Measurements from ENCODE around the gene ERVH48-1. TPM values are rescaled to one million over a fixed set of nuclear protein-coding genes. Genes with fewer than 3 reads are reported as not detected.
"Not testable (repeated sequence)": the region's sequence is repeated elsewhere in the genome, so short reads cannot be mapped to it uniquely, and the experiment has no call there.

Gene ERVH48-1
- total and polyA plus RNA-seq, 3 donors from 2014 or later, result 0.24 to 0.47 (median 0.25) TPM

DNA sequence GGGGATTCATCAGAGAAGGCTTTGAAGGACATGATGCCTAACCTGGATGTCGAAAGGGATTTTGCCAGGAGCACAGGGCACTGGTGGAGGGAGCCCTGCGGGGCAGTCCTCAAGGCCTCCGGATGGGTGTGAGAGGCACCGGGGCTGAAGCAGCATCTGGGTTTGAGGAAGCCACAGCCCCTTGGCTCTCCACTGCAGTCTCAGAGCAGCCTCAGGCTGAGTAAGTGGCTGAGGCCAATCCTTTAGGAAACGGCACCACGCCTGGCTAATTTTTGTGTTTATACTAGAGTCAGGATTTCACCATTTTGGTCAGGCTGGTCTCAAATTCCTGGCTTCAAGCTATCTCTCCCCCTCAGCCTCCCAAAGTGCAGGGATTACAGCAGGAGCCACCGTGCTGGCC is 12.0 kb downstream of the ERVH48-1 start:
- intact Hi-C loops (cut with DNase I; ENCODE audit: low total_unique reads), result no loop called here
- Histone ChIP-seq H3K36me3 (ENCODE audit: low read depth, missing control alignments) (no peaks in the 10 kb centered on the region), H3K27me3 (no peaks in the 10 kb centered on the region), H3K27ac (no peak overlapping the region), H3K4me3 (no peak overlapping the region), H3K9me3 (no peaks in the 10 kb centered on the region), H3K4me1 (no peaks in the 10 kb centered on the region)
- DNase-seq, result no peak
- no peak for TF ChIP-seq POLR2A (IDR thresholded peaks at IDR 0.05)
- TF ChIP-seq, protein P1, sequence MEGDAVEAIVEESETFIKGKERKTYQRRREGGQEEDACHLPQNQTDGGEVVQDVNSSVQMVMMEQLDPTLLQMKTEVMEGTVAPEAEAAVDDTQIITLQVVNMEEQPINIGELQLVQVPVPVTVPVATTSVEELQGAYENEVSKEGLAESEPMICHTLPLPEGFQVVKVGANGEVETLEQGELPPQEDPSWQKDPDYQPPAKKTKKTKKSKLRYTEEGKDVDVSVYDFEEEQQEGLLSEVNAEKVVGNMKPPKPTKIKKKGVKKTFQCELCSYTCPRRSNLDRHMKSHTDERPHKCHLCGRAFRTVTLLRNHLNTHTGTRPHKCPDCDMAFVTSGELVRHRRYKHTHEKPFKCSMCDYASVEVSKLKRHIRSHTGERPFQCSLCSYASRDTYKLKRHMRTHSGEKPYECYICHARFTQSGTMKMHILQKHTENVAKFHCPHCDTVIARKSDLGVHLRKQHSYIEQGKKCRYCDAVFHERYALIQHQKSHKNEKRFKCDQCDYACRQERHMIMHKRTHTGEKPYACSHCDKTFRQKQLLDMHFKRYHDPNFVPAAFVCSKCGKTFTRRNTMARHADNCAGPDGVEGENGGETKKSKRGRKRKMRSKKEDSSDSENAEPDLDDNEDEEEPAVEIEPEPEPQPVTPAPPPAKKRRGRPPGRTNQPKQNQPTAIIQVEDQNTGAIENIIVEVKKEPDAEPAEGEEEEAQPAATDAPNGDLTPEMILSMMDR (IDR thresholded peaks at IDR 0.05), result no peak
- WGBS, 2 donors, result 75 to 84% methylated on average over 4 to 7 of the region's 7 CpGs

DNA sequence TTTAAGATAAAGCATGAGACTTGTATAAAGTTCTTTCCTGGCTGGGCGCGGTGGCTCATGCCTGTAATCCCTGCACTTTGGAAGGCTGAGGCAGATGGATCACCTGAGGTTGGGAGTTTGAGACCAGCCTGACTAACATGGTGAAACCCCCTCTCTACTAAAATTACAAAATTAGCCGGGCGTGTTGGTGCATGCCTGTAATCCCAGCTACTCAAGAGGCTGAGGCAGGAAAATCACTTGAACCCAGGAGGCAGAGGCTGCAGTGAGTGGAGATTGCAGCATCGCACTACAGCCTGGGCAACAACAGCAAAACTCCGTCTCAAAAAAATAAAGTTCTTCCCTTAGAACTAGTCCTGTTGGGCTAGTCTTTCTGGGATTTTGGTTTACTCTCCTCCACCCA is 13.5 kb downstream of the ERVH48-1 start:
- WGBS, 2 donors, result 90 to 93% methylated on average over 6 of the region's 6 CpGs
- H3K4me3 ChIP-seq; DNase-seq; intact Hi-C loops (cut with DNase I; ENCODE audit: low total_unique reads); H3K27me3 ChIP-seq; H3K27ac ChIP-seq; H3K4me1 ChIP-seq; H3K36me3 ChIP-seq (ENCODE audit: low read depth, missing control alignments); H3K9me3 ChIP-seq: not testable (repeated sequence)

DNA sequence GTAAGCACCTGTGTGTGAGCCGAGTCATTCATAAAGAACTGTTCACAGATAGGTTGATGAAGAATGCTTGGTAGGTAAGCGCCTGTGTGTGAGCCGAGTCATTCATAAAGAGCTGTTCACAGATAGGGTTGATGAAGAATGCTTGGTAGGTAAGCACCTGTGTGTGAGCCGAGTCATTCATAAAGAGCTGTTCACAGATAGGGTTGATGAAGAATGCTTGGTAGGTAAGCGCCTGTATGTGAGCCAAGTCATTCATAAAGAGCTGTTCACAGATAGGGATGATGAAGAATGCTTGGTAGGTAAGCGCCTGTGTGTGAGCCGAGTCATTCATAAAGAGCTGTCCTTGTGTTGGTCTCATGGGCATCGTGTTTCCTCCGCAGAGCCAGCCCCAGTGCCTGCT is 16.9 kb downstream of the ERVH48-1 start:
- H3K27me3 ChIP-seq; intact Hi-C loops (cut with DNase I; ENCODE audit: low total_unique reads); H3K27ac ChIP-seq; DNase-seq; H3K9me3 ChIP-seq; H3K36me3 ChIP-seq (ENCODE audit: low read depth, missing control alignments); H3K4me1 ChIP-seq; H3K4me3 ChIP-seq: not testable (repeated sequence)
- 89 to 92% methylated on average over 9 of the region's 9 CpGs for WGBS, 2 donors

DNA sequence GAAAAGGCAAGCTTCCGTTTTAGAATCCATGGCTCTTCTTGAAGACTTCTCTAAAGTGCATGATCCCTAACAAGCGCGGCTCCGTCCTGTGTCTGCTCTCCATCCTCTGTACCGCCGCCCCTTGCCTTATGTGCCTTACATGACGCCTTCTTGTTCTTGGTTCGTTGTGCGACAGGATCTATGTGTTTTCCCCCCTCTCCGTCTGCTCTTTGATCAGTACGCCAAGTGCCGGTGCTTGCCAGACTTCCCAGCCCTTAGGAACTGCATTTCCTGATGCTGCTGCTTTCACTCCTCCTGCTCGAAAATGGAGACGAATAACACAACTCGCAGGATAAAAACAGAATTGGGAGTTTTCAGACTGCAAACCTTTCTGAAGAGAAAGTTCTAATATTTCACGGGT is 19.2 kb downstream of the ERVH48-1 start:
- H3K36me3 ChIP-seq (ENCODE audit: low read depth, missing control alignments), result no peaks in the 10 kb centered on the region
- 91 to 92% methylated on average over 16 of the region's 16 CpGs for WGBS, 2 donors

DNA sequence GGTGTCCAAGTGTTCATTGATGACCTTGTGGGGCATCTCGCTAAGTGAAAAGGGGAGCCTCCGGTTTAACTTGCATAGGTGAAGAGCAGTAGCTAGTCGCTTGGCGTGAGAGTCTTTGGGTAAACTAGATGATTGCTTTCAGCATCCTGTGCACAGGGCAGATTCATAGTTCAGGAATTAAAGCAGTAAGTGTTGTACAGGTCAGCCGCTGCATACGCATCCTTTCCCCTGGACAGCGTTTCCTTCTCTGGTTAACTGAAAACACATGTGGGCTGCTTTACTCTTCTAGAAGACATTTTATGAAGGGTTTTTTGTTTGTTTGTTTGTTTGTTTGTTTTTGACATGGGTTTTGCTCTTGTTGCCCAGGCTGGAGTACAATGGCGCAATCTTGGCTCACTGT is 20.2 kb downstream of the ERVH48-1 start:
- no peak overlapping the region for H3K27ac ChIP-seq
- no peaks in the 10 kb centered on the region for H3K36me3 ChIP-seq (ENCODE audit: low read depth, missing control alignments)
- intact Hi-C loops (cut with DNase I; ENCODE audit: low total_unique reads), result no loop called here
- H3K27me3 ChIP-seq, result no peaks in the 10 kb centered on the region
- H3K4me3 ChIP-seq, result no peak overlapping the region
- DNase-seq, result no peak
- no peaks in the 10 kb centered on the region for H3K4me1 ChIP-seq
- WGBS, 2 donors, result 96 to 97% methylated on average over 8 of the region's 8 CpGs
- TF ChIP-seq POLR2A (IDR thresholded peaks at IDR 0.05), result no peak
- TF ChIP-seq, protein P1 (IDR thresholded peaks at IDR 0.05), result no peak
- no peaks in the 10 kb centered on the region for H3K9me3 ChIP-seq

More for the DNA sequence above, 19.2 kb downstream of the ERVH48-1 start:
- H3K27me3 ChIP-seq, result no peaks in the 10 kb centered on the region
- no peak for DNase-seq
- TF ChIP-seq, protein P1 (IDR thresholded peaks at IDR 0.05), result no peak
- TF ChIP-seq POLR2A (IDR thresholded peaks at IDR 0.05), result no peak
- no peaks in the 10 kb centered on the region for H3K9me3 ChIP-seq
- H3K4me1 ChIP-seq, result no peaks in the 10 kb centered on the region
- intact Hi-C loops (cut with DNase I; ENCODE audit: low total_unique reads), result no loop called here
- no peak overlapping the region for H3K4me3 ChIP-seq
- no peak overlapping the region for H3K27ac ChIP-seq

DNA sequence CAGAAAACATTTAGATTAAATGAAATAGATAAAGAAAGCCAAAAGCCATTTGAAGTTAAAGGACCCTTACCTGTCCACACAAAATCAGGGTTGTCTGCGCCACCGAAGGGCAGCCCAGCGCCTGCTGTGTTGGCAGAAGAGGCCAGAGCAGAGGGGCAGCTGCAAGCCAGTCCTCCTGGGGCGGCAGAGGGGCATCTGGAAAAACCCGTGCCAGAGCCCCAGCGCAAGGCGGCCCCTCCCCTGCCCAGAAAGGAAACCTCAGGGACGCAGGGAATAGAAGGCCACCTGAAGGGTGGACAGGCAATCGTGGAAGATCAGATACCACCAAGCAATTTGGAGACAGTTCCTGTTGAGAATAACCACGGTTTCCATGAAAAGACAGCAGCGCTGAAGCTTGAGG is 21.6 kb downstream of the ERVH48-1 start:
- WGBS, 2 donors, result 85 to 94% methylated on average over 10 to 11 of the region's 11 CpGs
- H3K27me3 ChIP-seq, result no peaks in the 10 kb centered on the region
- DNase-seq, result no peak
- intact Hi-C loops (cut with DNase I; ENCODE audit: low total_unique reads), result no loop called here
- TF ChIP-seq, protein P1 (IDR thresholded peaks at IDR 0.05), result no peak
- TF ChIP-seq POLR2A (IDR thresholded peaks at IDR 0.05), result no peak
- H3K4me1 ChIP-seq, result no peaks in the 10 kb centered on the region
- no peaks in the 10 kb centered on the region for H3K36me3 ChIP-seq (ENCODE audit: low read depth, missing control alignments)
- no peaks in the 10 kb centered on the region for H3K9me3 ChIP-seq
- H3K4me3 ChIP-seq, result no peak overlapping the region
- H3K27ac ChIP-seq, result no peak overlapping the region

Measured in testis (tissue), 3 donors.